K562 (cell line): ENCODE measurements around the gene RETREG2. TPM values are rescaled to one million over a fixed set of nuclear protein-coding genes. Genes with fewer than 3 reads are reported as not detected.
A peak's percentile ranks its signal among the peaks of the same experiment; 100 is the strongest.

Experiments used
- FOXA3 ChIP-seq, 2 experiments: fragments of 450-650 bp in 1 of 2; sonication (generic) in 1 of 2; formaldehyde crosslinking; IDR thresholded peaks in 1 of 2; conservative IDR thresholded peaks in 1 of 2; 2 replicates each; pipeline versions ENCODE4 v1.4.0 to v1.8.0; 2020 to 2022; ENCODE audit warnings: mild to moderate bottlenecking in 2 of 2, missing genetic modification reagents in 1 of 2
- HMG20B ChIP-seq: fragments of 250-450 bp; sonication (Bioruptor Pico); IDR thresholded peaks from 2 replicates; pipeline ENCODE4 v1.5.0; 2021; ENCODE audit warnings: mild to moderate bottlenecking
- HNRNPLL ChIP-seq: fragments of 200-400 bp; formaldehyde crosslinking; IDR thresholded peaks from 2 replicates; pipeline ENCODE4 v1.6.1; 2017; ENCODE audit warnings: low read length, low read depth, mild to moderate bottlenecking; ENCODE audit not compliant: poor library complexity, severe bottlenecking
- RBM15 ChIP-seq: fragments of 200-400 bp; formaldehyde crosslinking; IDR thresholded peaks from 2 replicates; pipeline ENCODE4 v1.6.1; 2018; ENCODE audit warnings: mild to moderate bottlenecking, low read length, moderate library complexity; ENCODE audit not compliant: insufficient read depth
- RFX1 ChIP-seq: fragments of 450-650 bp; IDR thresholded peaks from 2 replicates; pipeline ENCODE4 v1.6.1; 2016; ENCODE audit warnings: mild to moderate bottlenecking, moderate library complexity
- RFX7 ChIP-seq: fragments of 250-450 bp; sonication (Bioruptor Pico); IDR thresholded peaks from 2 replicates; pipeline ENCODE4 v1.5.1; 2021; ENCODE audit warnings: mild to moderate bottlenecking
- SAP30 ChIP-seq: fragments of 200-600 bp; sonication (generic); IDR thresholded peaks from 2 replicates; pipeline ENCODE4 v1.6.1; 2012; ENCODE audit warnings: borderline replicate concordance, low read depth, mild to moderate bottlenecking, moderate library complexity, low read length, control low read depth, inconsistent platforms; ENCODE audit not compliant: insufficient read depth, poor library complexity, severe bottlenecking
- SMAD2 ChIP-seq: fragments of 150-350 bp; IDR thresholded peaks from 2 replicates; pipeline ENCODE4 v1.6.1; 2014; ENCODE audit warnings: low read depth, mild to moderate bottlenecking, low read length
- SP2 ChIP-seq: IDR thresholded peaks from 2 replicates; pipeline ENCODE4 v1.6.1; 2011; ENCODE audit warnings: mild to moderate bottlenecking, low read depth, low read length, moderate library complexity; ENCODE audit not compliant: poor library complexity, severe bottlenecking; ENCODE audit errors: extremely low read depth
- SRSF7 ChIP-seq: fragments of 200-400 bp; formaldehyde crosslinking; optimal IDR thresholded peaks from 2 replicates; pipeline ENCODE3; 2017; ENCODE audit warnings: mild to moderate bottlenecking, low read depth, low read length
- TGIF2 ChIP-seq: sonication (generic); formaldehyde crosslinking; IDR thresholded peaks from 2 replicates; pipeline ENCODE4 v1.8.1; 2022; ENCODE audit warnings: mild to moderate bottlenecking, missing genetic modification reagents, moderate library complexity
- ZFPM2 ChIP-seq: fragments of 250-450 bp; sonication (Bioruptor Pico); IDR thresholded peaks from 2 replicates; pipeline ENCODE4 v1.5.1; 2022; ENCODE audit warnings: mild to moderate bottlenecking
- ZKSCAN3 ChIP-seq: fragments of 250-450 bp; sonication (Bioruptor Pico); IDR thresholded peaks from 2 replicates; pipeline ENCODE4 v1.4.0; 2020
- ZNF224 ChIP-seq: sonication (generic); formaldehyde crosslinking; IDR thresholded peaks from 2 replicates; pipeline ENCODE4 v1.8.0; 2022; ENCODE audit warnings: mild to moderate bottlenecking, missing genetic modification reagents
- polyA plus RNA-seq, 8 experiments: library from polyadenylated mRNA; depleted of rRNA in 4 of 8; stranded (reverse) in 5 of 8; unstranded in 3 of 8; fragments of >200 nt; fragmentation: Nextera tagmentation in 2 of 8; fragmentation: Illumina TruSeq in 1 of 8; extraction: Ambion mirVana in 2 of 8; extraction: Trizol in 1 of 8; gene quantifications; 2 replicates each; pipeline versions ENCODE4 v1.2.1 to v1.2.3, GENCODE V29; 2011 to 2014; ENCODE audit warnings: inconsistent platforms in 1 of 8, missing spikeins in 1 of 8
- total RNA-seq, 7 experiments: library from RNA; depleted of rRNA in 6 of 7; stranded (reverse); fragments of >200 nt in 6 of 7; fragmentation: Illumina TruSeq in 2 of 7; extraction: Trizol in 2 of 7; gene quantifications; 2 replicates each; pipeline versions ENCODE4 v1.2.1 to v1.2.3, GENCODE V29; 2011 to 2021; ENCODE audit warnings: low replicate concordance in 1 of 7
- TF ChIP-seq, protein P1 (sequence below): fragments of 200-800 bp; sonication (Bioruptor generic); IDR thresholded peaks from 2 replicates; pipeline ENCODE4 v1.6.1; 2016; ENCODE audit warnings: missing genetic modification characterization, missing compliant biosample characterization
- TF ChIP-seq, protein P2 (sequence below): sonication (generic); formaldehyde crosslinking; IDR thresholded peaks from 2 replicates; pipeline ENCODE4 v1.8.1; 2023; ENCODE audit warnings: mild to moderate bottlenecking, missing genetic modification reagents, moderate library complexity
- TF ChIP-seq, protein P3 (sequence below): sonication (generic); formaldehyde crosslinking; IDR thresholded peaks from 2 replicates; pipeline ENCODE4 v1.8.0; 2022; ENCODE audit warnings: mild to moderate bottlenecking, missing genetic modification reagents

RETREG2 gene
- total and polyA plus RNA-seq, 9 of the 15 experiments (the other 6 are each of a cell fraction or from before 2014, with no cell fraction given) = 4.9 to 40.1 (median 19.2) TPM

DNA sequence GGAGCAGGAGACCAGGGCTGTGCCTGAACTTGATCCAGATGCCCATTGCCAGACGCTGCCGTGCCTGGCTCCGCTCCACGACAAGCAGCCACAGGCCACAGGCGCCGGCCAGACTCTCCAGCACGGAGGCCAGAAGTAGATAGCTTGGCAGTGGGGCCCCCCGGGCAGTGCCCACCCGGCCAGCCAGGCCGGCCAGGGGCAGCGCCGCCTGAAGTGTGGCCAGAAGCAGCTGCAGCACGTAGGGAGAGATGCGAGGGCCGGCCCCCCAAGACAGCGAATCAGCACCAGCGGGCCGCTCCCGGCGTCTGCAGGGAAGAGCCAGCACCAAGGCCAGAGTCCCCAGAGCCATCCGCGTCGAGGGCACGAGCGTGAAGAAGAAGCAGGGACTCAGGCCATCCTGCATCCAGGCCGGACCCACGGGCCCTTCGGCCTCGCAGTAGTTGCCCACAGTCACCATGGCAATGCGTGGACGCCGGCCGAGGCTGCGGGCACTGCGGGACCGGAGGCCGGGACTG, 40.2 kb downstream of the RETREG2 start (continued):
- no peak for TF ChIP-seq RBM15
- TF ChIP-seq HNRNPLL = peak; percentile 11
- TF ChIP-seq, protein P1, sequence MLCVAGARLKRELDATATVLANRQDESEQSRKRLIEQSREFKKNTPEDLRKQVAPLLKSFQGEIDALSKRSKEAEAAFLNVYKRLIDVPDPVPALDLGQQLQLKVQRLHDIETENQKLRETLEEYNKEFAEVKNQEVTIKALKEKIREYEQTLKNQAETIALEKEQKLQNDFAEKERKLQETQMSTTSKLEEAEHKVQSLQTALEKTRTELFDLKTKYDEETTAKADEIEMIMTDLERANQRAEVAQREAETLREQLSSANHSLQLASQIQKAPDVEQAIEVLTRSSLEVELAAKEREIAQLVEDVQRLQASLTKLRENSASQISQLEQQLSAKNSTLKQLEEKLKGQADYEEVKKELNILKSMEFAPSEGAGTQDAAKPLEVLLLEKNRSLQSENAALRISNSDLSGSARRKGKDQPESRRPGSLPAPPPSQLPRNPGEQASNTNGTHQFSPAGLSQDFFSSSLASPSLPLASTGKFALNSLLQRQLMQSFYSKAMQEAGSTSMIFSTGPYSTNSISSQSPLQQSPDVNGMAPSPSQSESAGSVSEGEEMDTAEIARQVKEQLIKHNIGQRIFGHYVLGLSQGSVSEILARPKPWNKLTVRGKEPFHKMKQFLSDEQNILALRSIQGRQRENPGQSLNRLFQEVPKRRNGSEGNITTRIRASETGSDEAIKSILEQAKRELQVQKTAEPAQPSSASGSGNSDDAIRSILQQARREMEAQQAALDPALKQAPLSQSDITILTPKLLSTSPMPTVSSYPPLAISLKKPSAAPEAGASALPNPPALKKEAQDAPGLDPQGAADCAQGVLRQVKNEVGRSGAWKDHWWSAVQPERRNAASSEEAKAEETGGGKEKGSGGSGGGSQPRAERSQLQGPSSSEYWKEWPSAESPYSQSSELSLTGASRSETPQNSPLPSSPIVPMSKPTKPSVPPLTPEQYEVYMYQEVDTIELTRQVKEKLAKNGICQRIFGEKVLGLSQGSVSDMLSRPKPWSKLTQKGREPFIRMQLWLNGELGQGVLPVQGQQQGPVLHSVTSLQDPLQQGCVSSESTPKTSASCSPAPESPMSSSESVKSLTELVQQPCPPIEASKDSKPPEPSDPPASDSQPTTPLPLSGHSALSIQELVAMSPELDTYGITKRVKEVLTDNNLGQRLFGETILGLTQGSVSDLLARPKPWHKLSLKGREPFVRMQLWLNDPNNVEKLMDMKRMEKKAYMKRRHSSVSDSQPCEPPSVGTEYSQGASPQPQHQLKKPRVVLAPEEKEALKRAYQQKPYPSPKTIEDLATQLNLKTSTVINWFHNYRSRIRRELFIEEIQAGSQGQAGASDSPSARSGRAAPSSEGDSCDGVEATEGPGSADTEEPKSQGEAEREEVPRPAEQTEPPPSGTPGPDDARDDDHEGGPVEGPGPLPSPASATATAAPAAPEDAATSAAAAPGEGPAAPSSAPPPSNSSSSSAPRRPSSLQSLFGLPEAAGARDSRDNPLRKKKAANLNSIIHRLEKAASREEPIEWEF (CRISPR knock-in tag) = no peak
- TF ChIP-seq ZNF224 (CRISPR knock-in tag) = no peak
- no peak for TF ChIP-seq SMAD2
- no peak for TF ChIP-seq SP2
- TF ChIP-seq SAP30 = peak; percentile 74
- TF ChIP-seq ZFPM2 (CRISPR knock-in tag) = 0 out of 2 replicates have a peak, but pooled peaks have one; percentile 18
- TF ChIP-seq, protein P2, sequence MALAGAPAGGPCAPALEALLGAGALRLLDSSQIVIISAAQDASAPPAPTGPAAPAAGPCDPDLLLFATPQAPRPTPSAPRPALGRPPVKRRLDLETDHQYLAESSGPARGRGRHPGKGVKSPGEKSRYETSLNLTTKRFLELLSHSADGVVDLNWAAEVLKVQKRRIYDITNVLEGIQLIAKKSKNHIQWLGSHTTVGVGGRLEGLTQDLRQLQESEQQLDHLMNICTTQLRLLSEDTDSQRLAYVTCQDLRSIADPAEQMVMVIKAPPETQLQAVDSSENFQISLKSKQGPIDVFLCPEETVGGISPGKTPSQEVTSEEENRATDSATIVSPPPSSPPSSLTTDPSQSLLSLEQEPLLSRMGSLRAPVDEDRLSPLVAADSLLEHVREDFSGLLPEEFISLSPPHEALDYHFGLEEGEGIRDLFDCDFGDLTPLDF (CRISPR knock-in tag) = 0 out of 2 replicates have a peak, but pooled peaks have one; percentile 11
- 0 out of 2 replicates have a peak, but pooled peaks have one; percentile 79 for TF ChIP-seq TGIF2
- no peak for TF ChIP-seq FOXA3 (CRISPR knock-in tag; conservative IDR thresholded peaks at IDR 0.05 in 1 of 2, IDR thresholded peaks at IDR 0.05 in 1 of 2)
- TF ChIP-seq SRSF7 = no peak
- TF ChIP-seq, protein P3, sequence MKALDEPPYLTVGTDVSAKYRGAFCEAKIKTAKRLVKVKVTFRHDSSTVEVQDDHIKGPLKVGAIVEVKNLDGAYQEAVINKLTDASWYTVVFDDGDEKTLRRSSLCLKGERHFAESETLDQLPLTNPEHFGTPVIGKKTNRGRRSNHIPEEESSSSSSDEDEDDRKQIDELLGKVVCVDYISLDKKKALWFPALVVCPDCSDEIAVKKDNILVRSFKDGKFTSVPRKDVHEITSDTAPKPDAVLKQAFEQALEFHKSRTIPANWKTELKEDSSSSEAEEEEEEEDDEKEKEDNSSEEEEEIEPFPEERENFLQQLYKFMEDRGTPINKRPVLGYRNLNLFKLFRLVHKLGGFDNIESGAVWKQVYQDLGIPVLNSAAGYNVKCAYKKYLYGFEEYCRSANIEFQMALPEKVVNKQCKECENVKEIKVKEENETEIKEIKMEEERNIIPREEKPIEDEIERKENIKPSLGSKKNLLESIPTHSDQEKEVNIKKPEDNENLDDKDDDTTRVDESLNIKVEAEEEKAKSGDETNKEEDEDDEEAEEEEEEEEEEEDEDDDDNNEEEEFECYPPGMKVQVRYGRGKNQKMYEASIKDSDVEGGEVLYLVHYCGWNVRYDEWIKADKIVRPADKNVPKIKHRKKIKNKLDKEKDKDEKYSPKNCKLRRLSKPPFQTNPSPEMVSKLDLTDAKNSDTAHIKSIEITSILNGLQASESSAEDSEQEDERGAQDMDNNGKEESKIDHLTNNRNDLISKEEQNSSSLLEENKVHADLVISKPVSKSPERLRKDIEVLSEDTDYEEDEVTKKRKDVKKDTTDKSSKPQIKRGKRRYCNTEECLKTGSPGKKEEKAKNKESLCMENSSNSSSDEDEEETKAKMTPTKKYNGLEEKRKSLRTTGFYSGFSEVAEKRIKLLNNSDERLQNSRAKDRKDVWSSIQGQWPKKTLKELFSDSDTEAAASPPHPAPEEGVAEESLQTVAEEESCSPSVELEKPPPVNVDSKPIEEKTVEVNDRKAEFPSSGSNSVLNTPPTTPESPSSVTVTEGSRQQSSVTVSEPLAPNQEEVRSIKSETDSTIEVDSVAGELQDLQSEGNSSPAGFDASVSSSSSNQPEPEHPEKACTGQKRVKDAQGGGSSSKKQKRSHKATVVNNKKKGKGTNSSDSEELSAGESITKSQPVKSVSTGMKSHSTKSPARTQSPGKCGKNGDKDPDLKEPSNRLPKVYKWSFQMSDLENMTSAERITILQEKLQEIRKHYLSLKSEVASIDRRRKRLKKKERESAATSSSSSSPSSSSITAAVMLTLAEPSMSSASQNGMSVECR (CRISPR knock-in tag) = peak; percentile 76; the same call in 1 of the 2 replicates
- no peak for TF ChIP-seq HMG20B (CRISPR knock-in tag)
- peak; percentile 68 for TF ChIP-seq RFX1
- TF ChIP-seq ZKSCAN3 (CRISPR knock-in tag) = no peak
- 0 out of 2 replicates have a peak, but pooled peaks have one; percentile 28 for TF ChIP-seq RFX7 (CRISPR knock-in tag)
